Type B pancreatic cell (in vitro differentiated cells): ENCODE results near the gene PER1. TPM values are rescaled to one million over a fixed set of nuclear protein-coding genes. Genes with fewer than 3 reads are reported as not detected.

Experiments used
- DNase-seq: peaks from one replicate; pipeline ENCODE4 v3.0.0; 2021; ENCODE audit warnings: mixed read lengths; ENCODE audit not compliant: unreplicated experiment; ENCODE audit errors: extremely low spot score
- H3K27ac Mint-ChIP-seq: 2 replicates; pipeline ENCODE4 v1.8.0; 2021; ENCODE audit warnings: mild to moderate bottlenecking, mixed read lengths
- H3K27me3 Mint-ChIP-seq: 2 replicates; pipeline ENCODE4 v1.8.0; 2021; ENCODE audit warnings: mixed read lengths
- H3K36me3 Mint-ChIP-seq: 2 replicates; pipeline ENCODE4 v1.8.0; 2021; ENCODE audit warnings: mixed read lengths
- H3K4me1 Mint-ChIP-seq: one replicate; pipeline ENCODE4 v1.8.0; 2021; ENCODE audit warnings: mixed read lengths; ENCODE audit not compliant: unreplicated experiment
- H3K4me3 Mint-ChIP-seq: 2 replicates; pipeline ENCODE4 v1.8.0; 2021; ENCODE audit warnings: mild to moderate bottlenecking, mixed read lengths
- H3K9me3 Mint-ChIP-seq: 2 replicates; pipeline ENCODE4 v1.8.0; 2021; ENCODE audit warnings: mixed read lengths
- CTCF ChIP-seq: fragments of 200-600 bp; sonication (generic); conservative IDR thresholded peaks from 2 replicates; pipeline ENCODE4 v1.5.0; 2021; ENCODE audit warnings: antibody characterized with exemption, mild to moderate bottlenecking
- total RNA-seq: library from RNA; stranded (reverse); gene quantifications from 2 replicates; pipeline ENCODE4 v1.2.1, GENCODE V29; 2021; ENCODE audit warnings: low replicate concordance

PER1 gene
- total RNA-seq, 1 donor from 2014 or later = 33.2 TPM

- Mint-ChIP-seq H3K4me1 (peaks cover 12% of the 10 kb centered on the region), H3K4me3 (no peak overlapping the region)
Observed at GRCh38 chr17:8167526-8167925, 15.3 kb upstream of the PER1 start.

GRCh38 chr17:8166731-8167130, 14.5 kb upstream of the PER1 start:
- Mint-ChIP-seq H3K4me3 (no peak overlapping the region), H3K9me3 (no peaks in the 10 kb centered on the region), H3K4me1 (peaks cover 12% of the 10 kb centered on the region), H3K36me3 (no peaks in the 10 kb centered on the region), H3K27me3 (no peaks in the 10 kb centered on the region), H3K27ac (no peak overlapping the region)
- DNase-seq = no peak
- TF ChIP-seq CTCF = no peak

More at GRCh38 chr17:8167526-8167925, 15.3 kb upstream of the PER1 start:
- no peak for DNase-seq
- H3K9me3 Mint-ChIP-seq = no peaks in the 10 kb centered on the region
- H3K27ac Mint-ChIP-seq = no peak overlapping the region
- H3K36me3 Mint-ChIP-seq = no peaks in the 10 kb centered on the region
- no peaks in the 10 kb centered on the region for H3K27me3 Mint-ChIP-seq
- TF ChIP-seq CTCF = no peak

GRCh38 chr17:8164815-8165131, 12.6 kb upstream of the PER1 start:
- TF ChIP-seq CTCF = no peak
- H3K9me3 Mint-ChIP-seq = no peaks in the 10 kb centered on the region
- H3K4me3 Mint-ChIP-seq = peak overlapping the region; percentile 92
- DNase-seq = no peak
- peak overlapping the region; percentile 92 for H3K27ac Mint-ChIP-seq
- peaks cover 20% of the 10 kb centered on the region for H3K4me1 Mint-ChIP-seq
- no peaks in the 10 kb centered on the region for H3K36me3 Mint-ChIP-seq
- H3K27me3 Mint-ChIP-seq = no peaks in the 10 kb centered on the region

- Mint-ChIP-seq H3K27ac (peak overlapping the region; percentile 92), H3K4me1 (peaks cover 20% of the 10 kb centered on the region), H3K27me3 (no peaks in the 10 kb centered on the region), H3K36me3 (no peaks in the 10 kb centered on the region), H3K9me3 (no peaks in the 10 kb centered on the region), H3K4me3 (peak overlapping the region; percentile 92)
- DNase-seq = no peak
- no peak for TF ChIP-seq CTCF
Observed at GRCh38 chr17:8163978-8164814, 12.0 kb upstream of the PER1 start.

- no peak for TF ChIP-seq CTCF
- H3K9me3 Mint-ChIP-seq = no peaks in the 10 kb centered on the region
- peak overlapping the region; percentile 92 for H3K4me3 Mint-ChIP-seq
- peaks cover 20% of the 10 kb centered on the region for H3K4me1 Mint-ChIP-seq
- no peaks in the 10 kb centered on the region for H3K27me3 Mint-ChIP-seq
- DNase-seq = no peak
- peak overlapping the region; percentile 92 for H3K27ac Mint-ChIP-seq
- peaks cover 6% of the 10 kb centered on the region for H3K36me3 Mint-ChIP-seq
Observed at GRCh38 chr17:8162997-8163977, 11.1 kb upstream of the PER1 start.
